B cell (primary cell): ENCODE data around the gene HPX. TPM values are rescaled to one million over a fixed set of nuclear protein-coding genes. Genes with fewer than 3 reads are reported as not detected.

ENCODE experiments used
- ATAC-seq: fragments of 200-7000 bp; cut with Tn5 transposase; one replicate; pipeline ENCODE4 v1.10.0; 2021; ENCODE audit warnings: low read depth, mild to moderate bottlenecking, moderate number of reproducible peaks, moderate library complexity
- CTCF ChIA-PET: fragments of 350-600 bp; sonication (Branson Sonifier 250); formaldehyde crosslinking; loops from one replicate; lab custom pipeline; 2021; ENCODE audit warnings: antibody characterized with exemption, inconsistent platforms; lab: Charles Lee
- POLR2A ChIA-PET: fragments of 350-600 bp; sonication (Branson Sonifier 250); formaldehyde crosslinking; loops from one replicate; lab custom pipeline; 2021; ENCODE audit warnings: antibody characterized with exemption; lab: Charles Lee
- DNase-seq: peaks from one replicate; pipeline ENCODE4 v3.0.0; 2013
- H2AFZ ChIP-seq: 2 replicates; pipeline ENCODE4 v1.6.1; 2012; ENCODE audit warnings: mild to moderate bottlenecking, low read depth, low read length; ENCODE audit not compliant: insufficient read depth, poor library complexity, severe bottlenecking
- H3K27ac ChIP-seq, 2 donors: 1 replicate in 1 of 2; 2 replicates in 1 of 2; pipeline ENCODE4 v1.5.1; 2012 to 2013; ENCODE audit warnings: low read length in 2 of 2, mild to moderate bottlenecking in 2 of 2, moderate library complexity in 1 of 2
- H3K27me3 ChIP-seq, 4 experiments: fragments of 200-600 bp in 1 of 4; sonication (generic) in 1 of 4; replicated peaks in 1 of 4; 1 replicate in 2 of 4; 2 replicates in 2 of 4; pipeline versions ENCODE4 v1.6.1 to v1.7.0; 2013 to 2016; ENCODE audit warnings: low read length in 3 of 4, mild to moderate bottlenecking in 2 of 4, mixed read lengths in 1 of 4, moderate library complexity in 1 of 4; ENCODE audit not compliant: insufficient read depth in 4 of 4, control insufficient read depth in 3 of 4; ENCODE audit errors: control extremely low read depth in 1 of 4
- H3K36me3 ChIP-seq, 2 experiments: replicated peaks in 1 of 2; 1 replicate in 1 of 2; 2 replicates in 1 of 2; pipeline versions ENCODE4 v1.6.1 to v1.7.1; 2013; ENCODE audit warnings: low read length in 1 of 2; ENCODE audit not compliant: insufficient read depth in 2 of 2, control insufficient read depth in 1 of 2; ENCODE audit errors: control extremely low read depth in 1 of 2, extremely low read depth in 1 of 2
- H3K4me1 ChIP-seq, 2 donors: fragments of 200-600 bp in 1 of 2; sonication (generic) in 1 of 2; 1 replicate in 1 of 2; 2 replicates in 1 of 2; pipeline versions ENCODE4 v1.5.1 to v1.6.1; 2013 to 2017; ENCODE audit warnings: low read length in 2 of 2; ENCODE audit not compliant: control insufficient read depth in 2 of 2, insufficient read depth in 2 of 2
- H3K4me2 ChIP-seq: replicated peaks from 2 replicates; pipeline ENCODE3; 2012; ENCODE audit warnings: mild to moderate bottlenecking, low read depth, low read length; ENCODE audit not compliant: poor library complexity, severe bottlenecking
- H3K4me3 ChIP-seq, 5 experiments: fragments of 200-600 bp in 1 of 5; sonication (generic) in 1 of 5; 1 replicate in 3 of 5; 2 replicates in 2 of 5; pipeline versions ENCODE4 v1.5.1 to v1.7.0; 2011 to 2016; ENCODE audit warnings: low read length in 4 of 5, mild to moderate bottlenecking in 4 of 5, low read depth in 2 of 5, control low read depth in 1 of 5, moderate library complexity in 1 of 5; ENCODE audit not compliant: insufficient read depth in 1 of 5; ENCODE audit errors: control extremely low read depth in 1 of 5, extremely low read depth in 1 of 5
- H3K79me2 ChIP-seq: fragments of 200-600 bp; sonication (generic); one replicate; pipeline ENCODE4 v1.6.0; 2016; ENCODE audit warnings: low read length; ENCODE audit not compliant: control insufficient read depth, insufficient read depth
- H3K9ac ChIP-seq: fragments of 200-600 bp; sonication (generic); 2 replicates; pipeline ENCODE4 v1.6.1; 2017; ENCODE audit warnings: mild to moderate bottlenecking, low read length, moderate library complexity
- H3K9me3 ChIP-seq, 3 donors: one replicate each; pipeline versions ENCODE4 v1.6.1 to v1.7.1; 2013; ENCODE audit warnings: low read length in 2 of 3; ENCODE audit not compliant: control insufficient read depth in 2 of 3, insufficient read depth in 1 of 3; ENCODE audit errors: control extremely low read depth in 1 of 3
- H4K20me1 ChIP-seq: 2 replicates; pipeline ENCODE4 v1.6.0; 2012; ENCODE audit warnings: mild to moderate bottlenecking, low read length; ENCODE audit not compliant: insufficient read depth, control insufficient read depth, poor library complexity, severe bottlenecking
- H3K27ac Mint-ChIP-seq: one replicate; pipeline ENCODE4 v1.8.0; 2021; ENCODE audit warnings: mixed read lengths
- H3K27me3 Mint-ChIP-seq: one replicate; pipeline ENCODE4 v1.8.0; 2021; ENCODE audit warnings: mixed read lengths
- H3K4me1 Mint-ChIP-seq: one replicate; pipeline ENCODE4 v1.8.0; 2021; ENCODE audit warnings: mixed read lengths
- H3K4me3 Mint-ChIP-seq: one replicate; pipeline ENCODE4 v1.8.0; 2021; ENCODE audit warnings: mixed read lengths
- H3K9me3 Mint-ChIP-seq: one replicate; pipeline ENCODE4 v1.8.0; 2022; ENCODE audit warnings: mixed read lengths; ENCODE audit not compliant: insufficient read depth
- CTCF ChIP-seq: fragments of 200-600 bp; IDR thresholded peaks from one replicate; pipeline ENCODE4 v1.8.0; 2022; ENCODE audit warnings: antibody characterized with exemption, mild to moderate bottlenecking
- EZH2 ChIP-seq: IDR thresholded peaks from 2 replicates; pipeline ENCODE4 v1.6.1; 2012; ENCODE audit warnings: borderline replicate concordance, low read depth, mild to moderate bottlenecking, moderate library complexity, low read length; ENCODE audit not compliant: insufficient read depth, poor library complexity, severe bottlenecking
- WGBS: methylation state at CpG from one replicate; pipeline ENCODE4 v1.1.5; 2013; ENCODE audit warnings: missing lambda C conversion rate; ENCODE audit not compliant: insufficient coverage; 5-methylcytosine and 5-hydroxymethylcytosine counted together
- intact Hi-C: fragments of 100-400 bp; cut with micrococcal nuclease; formaldehyde crosslinking; loops from one replicate; pipeline ENCODE4 v1.10.0; 2022
- polyA plus RNA-seq: library from polyadenylated mRNA; depleted of rRNA; stranded (reverse); fragments of >200 nt; gene quantifications from 2 replicates; pipeline ENCODE4 v1.2.3, GENCODE V29; 2012
- total RNA-seq, 2 donors: library from RNA; stranded (reverse); fragments of 120-200 nt in 1 of 2; gene quantifications; 1 replicate in 1 of 2; 2 replicates in 1 of 2; pipeline versions ENCODE4 v1.2.3 to v1.2.4, GENCODE V29; 2013 to 2022

Gene HPX
- total and polyA plus RNA-seq, 2 donors (not counting 1 experiment from before 2014, with no cell fraction given), result 0.64 to 1.1 TPM

- ChIA-PET CTCF (interaction anchor here (0.8 to 6.6 kb wide), 4 partner anchors 8 to 249 kb away, joined by 3 to 27 read pairs (median 6); partner anchors contain the start of genes ARFIP2 and TIMM10B), POLR2A (no interaction called here)
- intact Hi-C loops, result loop anchor here (10.0 kb wide), 1 partner anchor 805 kb away; the partner anchor contains the start of genes TRIM22 and TRIM5
- H3K27ac ChIP-seq, result no peak overlapping the region
- DNase-seq, result no peak
- no peak overlapping the region for H3K4me2 ChIP-seq
- no peak for ATAC-seq
- H3K79me2 ChIP-seq, result peaks cover 41% of the 10 kb centered on the region
- no peak overlapping the region for H2AFZ ChIP-seq
- Mint-ChIP-seq H3K9me3 (no peaks in the 10 kb centered on the region), H3K27me3 (no peaks in the 10 kb centered on the region), H3K4me3 (no peak overlapping the region), H3K4me1 (no peaks in the 10 kb centered on the region), H3K27ac (no peak overlapping the region)
- no peaks in the 10 kb centered on the region for H3K27me3 ChIP-seq
- TF ChIP-seq CTCF (no peak), EZH2 (no peak)
- peaks cover 1 to 41% of the 10 kb centered on the region in 2 experiments for H3K36me3 ChIP-seq
- no peaks in the 10 kb centered on the region for H3K4me1 ChIP-seq
- no peak overlapping the region for H3K9ac ChIP-seq
- H4K20me1 ChIP-seq, result no peaks in the 10 kb centered on the region
- WGBS, result 100% methylated on average over 2 of the region's 4 CpGs
- H3K4me3 ChIP-seq, result no peak overlapping the region
- no peaks in the 10 kb centered on the region for H3K9me3 ChIP-seq
Measured at GRCh38 chr11:6489306-6489705, 48.5 kb upstream of the HPX start.

- H3K27me3 ChIP-seq, result no peaks in the 10 kb centered on the region
- H3K9ac ChIP-seq, result no peak overlapping the region
- H3K36me3 ChIP-seq, result peaks cover 1 to 41% of the 10 kb centered on the region in 2 experiments
- 100% methylated on average over 3 of the region's 3 CpGs for WGBS
- no peak overlapping the region for H2AFZ ChIP-seq
- Mint-ChIP-seq H3K27me3 (no peaks in the 10 kb centered on the region), H3K4me1 (no peaks in the 10 kb centered on the region), H3K4me3 (no peak overlapping the region), H3K27ac (no peak overlapping the region), H3K9me3 (no peaks in the 10 kb centered on the region)
- ChIA-PET POLR2A (no interaction called here), CTCF (interaction anchor here (0.8 to 6.6 kb wide), 2 partner anchors 110 to 249 kb away, joined by 3 to 27 read pairs; no protein-coding TSS in a partner anchor)
- no peak overlapping the region for H3K27ac ChIP-seq
- no peaks in the 10 kb centered on the region for H3K4me1 ChIP-seq
- H3K79me2 ChIP-seq, result peaks cover 37% of the 10 kb centered on the region
- H3K4me2 ChIP-seq, result no peak overlapping the region
- ATAC-seq, result no peak
- TF ChIP-seq EZH2, result no peak
- no peak for TF ChIP-seq CTCF
- no peak overlapping the region for H3K4me3 ChIP-seq
- no peaks in the 10 kb centered on the region for H3K9me3 ChIP-seq
- DNase-seq, result no peak
- no peaks in the 10 kb centered on the region for H4K20me1 ChIP-seq
- intact Hi-C loops, result loop anchor here (10.0 kb wide), 1 partner anchor 804 kb away; the partner anchor contains the start of genes TRIM22 and TRIM5
Measured at GRCh38 chr11:6488821-6489220, 48.0 kb upstream of the HPX start.
